Activated CD4-positive, alpha-beta T cell treated with anti-CD3 and anti-CD28 coated beads, Interleukin-2, Interleukin-6, amounts not matched to agents 100 ng/mL and 50 ng/mL, durations not matched to agents 16 hours and 8 hours (primary cell): Measurements from ENCODE around the gene KRTAP10-4.
"Not testable (repeated sequence)": the region's sequence is repeated elsewhere in the genome, so short reads cannot be mapped to it uniquely, and the experiment has no call there.

ENCODE experiments used
- DNase-seq: peaks from one replicate; pipeline ENCODE4 v3.0.0-alpha.2; 2020

Gene KRTAP10-4

GRCh38 chr21:44580231-44580821, 6.8 kb downstream of the KRTAP10-4 start, which contains the start of gene KRTAP10-5:
TSS of gene KRTAP10-5 (minus strand) at chr21:44580604. CDS start at chr21:44580578, 26 bp downstream.
- DNase-seq: not testable (repeated sequence)

DNA sequence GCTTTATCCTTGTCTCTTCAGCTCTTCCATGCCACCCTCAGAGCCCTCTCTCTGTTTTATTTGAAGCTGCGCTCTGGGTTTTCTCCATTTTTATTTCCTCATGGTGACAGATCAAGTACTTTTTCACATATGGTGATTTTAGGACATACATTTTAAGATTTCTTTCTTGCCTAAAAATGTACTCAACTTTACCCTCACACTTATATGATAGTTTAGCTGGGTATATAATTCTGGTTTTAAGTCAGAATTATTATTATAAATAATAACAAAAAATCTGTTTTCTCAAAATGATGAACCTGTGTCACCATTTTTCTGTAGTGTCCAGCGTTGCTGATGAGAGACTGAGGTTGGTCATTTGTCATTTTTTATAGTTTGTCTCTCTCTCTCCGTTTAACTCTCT, 7.6 kb downstream of the KRTAP10-4 start:
- no peak for DNase-seq

- DNase-seq: no peak
These were observed 8.5 kb downstream of the KRTAP10-4 start for GRCh38 chr21:44582055-44582454.

- DNase-seq: no peak
These were observed 9.7 kb downstream of the KRTAP10-4 start for GRCh38 chr21:44583089-44583799.

GRCh38 chr21:44583800-44584147, 10.2 kb downstream of the KRTAP10-4 start:
- peak; percentile 48 for DNase-seq

DNA sequence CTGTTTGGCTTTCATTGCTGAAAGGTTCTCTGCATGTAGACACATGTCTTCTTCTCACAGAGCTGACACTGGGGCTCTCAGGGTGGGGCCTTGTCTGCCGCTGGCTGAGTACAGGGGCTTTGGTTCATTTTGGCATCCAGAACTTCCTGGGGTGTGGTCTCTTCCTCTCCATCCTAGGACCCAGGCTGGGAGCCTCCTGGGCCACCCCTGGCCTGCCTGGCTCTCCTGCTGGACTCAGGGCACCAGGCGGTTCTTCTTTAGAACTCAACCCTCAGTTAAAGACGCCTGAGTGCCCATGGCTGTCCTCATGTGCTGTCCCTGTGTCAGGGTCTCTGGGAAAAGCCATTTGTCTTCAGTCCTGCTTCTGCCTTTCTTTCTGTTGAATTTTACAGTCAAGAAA, 12.4 kb downstream of the KRTAP10-4 start:
- DNase-seq: no peak

GRCh38 chr21:44589094-44589493, 15.6 kb downstream of the KRTAP10-4 start:
- DNase-seq: no peak

DNA sequence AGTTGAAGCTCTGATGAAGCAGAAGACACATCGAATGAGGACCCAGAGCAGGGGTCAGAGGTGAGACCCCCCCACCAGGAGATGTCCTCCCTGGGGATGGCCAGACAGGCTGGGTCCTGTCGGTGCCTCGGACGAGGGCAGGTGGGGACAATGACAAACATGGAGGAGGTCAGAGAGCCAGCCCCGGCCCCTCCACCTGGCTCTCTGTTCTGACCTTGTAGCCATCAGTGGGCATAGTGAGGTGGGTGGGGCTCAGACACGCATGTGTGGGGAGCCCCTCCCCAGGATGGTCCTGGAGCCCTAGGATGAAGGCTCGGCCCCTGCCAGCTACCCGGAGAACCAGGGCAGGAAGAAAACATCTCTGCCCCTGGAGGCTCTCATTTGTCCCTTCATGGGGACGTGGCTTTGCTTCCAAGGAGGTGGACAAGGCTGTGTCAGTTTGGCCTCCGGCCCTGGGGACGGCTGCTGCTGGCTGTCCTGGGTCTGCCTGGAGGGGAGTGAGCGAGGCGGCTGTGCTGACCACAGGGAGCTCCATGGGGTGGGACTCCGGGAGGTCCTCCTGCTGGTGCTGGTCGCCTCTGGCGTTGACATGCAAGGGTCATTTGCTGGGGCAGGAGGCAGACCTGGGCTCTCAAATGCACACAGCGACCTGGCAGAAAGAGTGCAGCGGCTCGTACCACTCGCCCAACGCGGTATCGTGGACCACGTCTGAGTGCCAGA, 16.2 kb downstream of the KRTAP10-4 start:
- DNase-seq: no peak

DNA sequence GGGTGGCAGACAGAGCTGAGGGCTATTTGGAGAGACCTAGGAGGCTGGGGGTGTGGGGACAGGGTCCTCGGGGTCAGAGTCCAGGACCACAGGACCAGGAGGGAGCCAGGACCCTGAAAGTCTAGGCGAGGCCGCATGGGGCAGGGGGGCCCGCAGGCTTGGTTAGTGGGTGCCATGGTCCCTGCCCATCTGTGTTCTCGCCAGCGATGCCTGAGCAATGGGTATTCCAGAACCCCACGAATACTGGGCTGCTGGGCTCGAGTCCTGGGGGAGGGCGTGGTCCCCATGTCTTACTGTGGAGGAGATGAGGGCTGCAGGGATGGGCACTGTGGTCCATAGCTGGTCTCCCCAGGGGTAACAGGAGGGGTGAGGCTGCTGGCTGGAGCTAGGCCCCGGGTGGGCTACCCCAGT, 16.8 kb downstream of the KRTAP10-4 start:
- no peak for DNase-seq

DNA sequence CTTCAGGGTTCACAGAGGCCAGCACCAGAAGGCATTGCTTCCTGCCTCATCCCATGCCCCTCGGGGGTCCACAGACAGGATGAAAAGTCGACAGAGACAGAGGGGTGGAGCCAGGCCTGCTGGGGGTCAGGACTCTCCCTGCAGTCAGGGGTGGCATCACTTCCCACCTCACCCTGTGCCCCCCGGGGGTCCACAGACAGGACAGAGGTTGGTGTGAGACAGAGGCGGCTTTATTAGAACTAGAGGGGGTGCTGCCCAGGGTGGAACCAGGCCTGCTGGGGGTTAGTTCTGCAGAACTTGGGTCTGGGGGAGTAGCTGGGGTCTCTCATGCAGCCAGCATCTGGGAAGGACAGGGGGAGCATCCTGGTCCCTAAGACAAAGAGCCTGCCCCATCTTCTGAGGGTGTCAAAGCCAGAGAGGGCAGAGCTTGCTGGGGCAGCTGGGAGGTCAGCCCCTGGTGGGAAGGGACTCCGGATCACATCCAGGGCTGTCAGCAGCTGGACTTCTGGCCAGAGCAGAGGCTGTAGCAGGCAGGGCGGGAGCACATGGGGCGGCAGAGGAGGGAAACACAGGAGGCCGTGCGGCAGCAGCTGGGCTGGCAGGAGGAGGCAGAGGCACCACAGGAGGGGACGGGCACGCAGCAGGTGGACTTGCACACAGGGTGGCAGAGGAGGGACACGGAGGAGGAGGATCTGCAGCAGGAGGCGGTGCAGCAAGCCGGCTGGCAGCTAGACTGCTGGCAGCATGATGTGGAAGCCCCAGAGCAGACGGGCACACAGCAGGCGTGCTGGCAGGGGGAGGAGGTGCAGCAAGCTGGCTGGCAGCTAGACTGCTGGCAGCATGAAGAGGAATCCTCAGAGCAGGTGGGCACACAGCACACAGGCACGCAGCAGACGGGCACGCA, 17.6 kb downstream of the KRTAP10-4 start:
- DNase-seq: not testable (repeated sequence)

DNA sequence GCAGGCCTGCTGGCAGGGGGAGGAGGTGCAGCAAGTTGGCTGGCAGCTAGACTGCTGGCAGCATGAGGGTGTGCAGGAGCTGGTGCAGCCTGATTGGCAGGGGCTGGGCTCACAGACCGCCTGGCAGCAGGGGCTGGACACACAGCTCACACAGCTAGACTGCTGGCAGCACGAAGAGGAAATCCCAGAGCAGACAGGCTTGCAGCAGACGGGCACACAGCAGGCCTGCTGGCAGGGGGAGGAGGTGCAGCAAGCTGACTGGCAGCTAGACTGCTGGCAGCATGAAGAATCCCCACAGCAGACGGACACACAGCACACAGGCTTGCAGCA, 18.2 kb downstream of the KRTAP10-4 start:
- DNase-seq: not testable (repeated sequence)

GRCh38 chr21:44592446-44593311, 19.1 kb downstream of the KRTAP10-4 start, which contains the start of gene KRTAP10-6:
TSS of gene KRTAP10-6 (minus strand) at chr21:44592505. CDS start at chr21:44592484, 21 bp downstream.
- DNase-seq: no peak

DNA sequence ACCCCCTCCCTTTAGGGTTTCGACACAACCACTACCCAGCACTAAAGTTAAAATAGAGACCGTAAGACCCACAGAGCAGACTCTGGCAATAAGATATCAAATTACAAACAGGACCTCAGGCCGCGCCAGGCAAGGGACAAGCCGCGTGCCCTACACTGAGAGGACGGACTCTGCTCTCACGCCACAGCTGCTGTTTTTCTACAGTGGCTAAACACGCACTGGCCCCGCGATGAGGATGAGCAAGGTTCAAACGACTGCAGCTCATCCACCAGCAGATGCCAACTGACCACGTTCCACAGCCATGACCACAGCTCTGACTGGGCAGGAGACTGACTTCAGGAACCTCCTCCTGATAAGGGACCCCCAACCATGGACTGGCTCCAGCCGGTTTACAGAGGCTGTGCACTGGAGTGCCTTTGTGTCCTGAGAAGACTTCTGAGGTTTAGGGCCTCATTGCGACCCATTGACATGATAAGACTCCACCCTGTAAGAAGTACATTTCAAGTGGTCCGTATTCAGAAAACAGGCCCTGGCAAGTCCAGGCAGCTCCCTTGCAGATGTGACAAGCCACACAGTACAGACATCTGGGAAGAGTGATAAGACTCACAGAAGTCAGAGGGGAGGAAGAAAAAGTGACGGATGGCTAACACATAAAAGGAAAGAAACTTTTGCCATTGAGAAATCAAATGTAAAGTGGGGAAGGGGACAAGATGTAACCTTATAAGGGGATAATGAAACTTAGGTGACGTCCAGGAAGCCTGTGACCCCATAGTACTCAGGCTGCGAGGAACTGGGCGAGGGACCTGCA, 20.3 kb downstream of the KRTAP10-4 start:
- DNase-seq: no peak

- DNase-seq: no peak
These were observed 20.9 kb downstream of the KRTAP10-4 start for GRCh38 chr21:44594406-44594916.

DNA sequence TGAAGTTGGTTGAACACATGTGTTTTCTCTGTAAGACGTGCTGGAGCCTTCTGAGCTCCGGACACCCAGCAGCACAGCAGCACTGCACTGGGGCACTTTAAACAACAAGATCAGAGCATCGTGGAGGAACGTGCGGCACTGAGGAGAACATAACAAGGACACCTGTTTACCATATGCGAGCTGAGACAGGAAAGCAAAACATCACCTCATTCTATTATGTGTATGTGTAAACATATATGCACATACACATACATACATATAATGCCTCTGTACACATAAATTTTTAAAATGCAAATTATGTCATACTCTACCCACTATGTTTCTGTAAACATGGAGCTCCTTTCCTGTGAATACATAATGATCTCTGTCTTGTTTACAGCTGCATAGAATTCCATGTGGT, 22.0 kb downstream of the KRTAP10-4 start:
- DNase-seq: no peak

DNA sequence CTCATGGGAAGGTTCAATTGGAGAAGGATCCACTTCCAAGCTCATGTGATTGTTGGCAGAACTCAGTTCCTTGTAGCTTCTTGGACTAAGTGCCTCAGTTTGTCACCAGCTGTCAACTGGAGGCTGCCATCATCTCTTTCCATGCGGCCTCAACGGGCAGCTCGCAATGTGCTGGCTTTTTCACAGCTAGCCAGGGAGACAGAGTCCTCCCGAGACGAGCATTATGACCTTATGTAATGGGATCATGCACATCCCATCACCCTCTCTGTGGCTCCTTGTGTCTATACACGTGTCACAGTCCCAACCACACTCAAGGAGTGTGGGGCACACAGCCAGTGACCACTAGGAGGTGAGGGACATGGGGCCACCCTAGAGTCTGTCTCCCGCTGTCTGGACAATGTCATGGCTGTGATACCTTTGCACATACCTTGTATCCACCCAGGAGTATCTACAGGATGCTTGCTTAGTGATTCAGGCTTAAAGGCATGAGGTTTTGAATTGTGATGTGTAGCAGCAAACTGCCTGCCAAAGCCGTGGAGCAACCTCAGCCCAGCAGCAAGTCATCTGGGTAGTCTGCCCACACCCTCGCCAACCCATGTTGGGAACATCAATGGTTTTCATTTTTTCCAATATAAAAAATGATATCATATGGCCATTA, 22.7 kb downstream of the KRTAP10-4 start:
- DNase-seq: no peak

- DNase-seq: no peak
These were observed 24.5 kb downstream of the KRTAP10-4 start for GRCh38 chr21:44598061-44598460.

DNA sequence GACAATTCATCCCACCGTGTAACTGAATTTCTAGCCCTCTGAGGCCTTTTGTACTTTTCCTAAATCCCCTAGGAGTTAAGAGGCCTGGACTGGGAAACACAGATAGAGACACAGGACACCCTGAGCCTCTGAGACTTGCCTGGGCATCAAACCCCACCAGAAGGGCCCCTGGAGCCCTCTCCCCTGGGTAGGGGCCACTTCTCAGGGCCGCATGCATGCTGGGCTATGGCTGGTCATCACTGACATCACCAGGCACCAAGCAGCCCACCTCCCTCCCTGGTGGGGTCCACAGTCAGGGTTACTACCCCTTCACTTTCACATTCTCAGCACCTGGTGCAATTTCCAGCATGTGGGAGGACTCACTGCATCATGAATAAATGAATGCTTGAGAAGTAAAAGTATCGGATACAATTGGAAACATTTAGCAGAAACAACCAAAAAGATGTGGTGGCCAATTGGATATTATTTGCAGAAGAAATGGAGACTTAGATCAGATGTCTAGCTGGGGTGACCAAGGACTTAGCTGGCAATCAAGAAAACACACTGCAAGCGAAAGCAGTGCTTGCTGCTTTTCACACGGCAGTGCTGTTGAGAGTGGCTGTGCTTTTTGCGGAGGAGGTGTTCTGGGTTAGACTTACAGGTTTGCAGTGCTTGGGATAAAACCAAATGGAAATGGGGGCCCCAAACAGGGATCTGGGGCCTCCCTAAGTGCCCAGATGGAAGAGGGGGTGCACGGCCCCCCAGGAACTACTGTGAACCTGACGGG, 25.9 kb downstream of the KRTAP10-4 start:
- no peak for DNase-seq
